Measurements from ENCODE around the gene EFEMP1.
"Not testable (repeated sequence)": the region's sequence is repeated elsewhere in the genome, so short reads cannot be mapped to it uniquely, and the experiment has no call there.

The EFEMP1 gene

GRCh38 chr2:55839182-55839819, 84.3 kb downstream of the EFEMP1 start:
- TF ChIP-seq, protein P1, sequence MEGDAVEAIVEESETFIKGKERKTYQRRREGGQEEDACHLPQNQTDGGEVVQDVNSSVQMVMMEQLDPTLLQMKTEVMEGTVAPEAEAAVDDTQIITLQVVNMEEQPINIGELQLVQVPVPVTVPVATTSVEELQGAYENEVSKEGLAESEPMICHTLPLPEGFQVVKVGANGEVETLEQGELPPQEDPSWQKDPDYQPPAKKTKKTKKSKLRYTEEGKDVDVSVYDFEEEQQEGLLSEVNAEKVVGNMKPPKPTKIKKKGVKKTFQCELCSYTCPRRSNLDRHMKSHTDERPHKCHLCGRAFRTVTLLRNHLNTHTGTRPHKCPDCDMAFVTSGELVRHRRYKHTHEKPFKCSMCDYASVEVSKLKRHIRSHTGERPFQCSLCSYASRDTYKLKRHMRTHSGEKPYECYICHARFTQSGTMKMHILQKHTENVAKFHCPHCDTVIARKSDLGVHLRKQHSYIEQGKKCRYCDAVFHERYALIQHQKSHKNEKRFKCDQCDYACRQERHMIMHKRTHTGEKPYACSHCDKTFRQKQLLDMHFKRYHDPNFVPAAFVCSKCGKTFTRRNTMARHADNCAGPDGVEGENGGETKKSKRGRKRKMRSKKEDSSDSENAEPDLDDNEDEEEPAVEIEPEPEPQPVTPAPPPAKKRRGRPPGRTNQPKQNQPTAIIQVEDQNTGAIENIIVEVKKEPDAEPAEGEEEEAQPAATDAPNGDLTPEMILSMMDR (IDR thresholded peaks at IDR 0.05; ENCODE audit: insufficient read depth, low read length, missing control alignments): no peak
- ChIA-PET CTCF (interaction anchor here (1.1 to 1.8 kb wide), 5 partner anchors 33 to 122 kb away, joined by 3 read pairs; no protein-coding TSS in a partner anchor), POLR2A (no interaction called here)
- no peak overlapping the region for H3K4me3 ChIP-seq (ENCODE audit: low read depth, low read length)
- no peak for DNase-seq (ENCODE audit: low read depth, low spot score)

DNA sequence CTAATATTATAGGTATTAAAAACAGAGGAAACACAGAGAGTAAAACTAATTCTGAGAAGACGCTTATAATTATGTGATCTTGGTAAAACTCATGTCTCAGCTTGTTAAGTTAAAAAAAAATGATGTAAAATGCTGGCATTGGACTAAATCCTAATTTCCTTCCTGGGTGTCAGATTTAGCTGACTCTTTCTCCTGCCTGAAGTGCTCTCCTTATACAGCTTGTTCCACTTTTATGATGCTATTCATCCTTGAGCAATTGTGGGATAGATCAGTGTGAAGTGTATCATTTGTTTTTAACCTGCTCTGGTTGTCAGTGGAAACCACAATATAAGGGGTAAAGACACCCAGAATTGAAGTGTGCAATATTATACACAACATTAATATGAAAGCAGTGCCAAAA, 84.9 kb downstream of the EFEMP1 start:
- POLR2A ChIA-PET: no interaction called here
- CTCF ChIA-PET: interaction anchor here (1.5 to 1.8 kb wide), 2 partner anchors 32 to 37 kb away, joined by 3 read pairs; no protein-coding TSS in a partner anchor
- H3K4me3 ChIP-seq (ENCODE audit: low read depth, low read length): no peak overlapping the region
- DNase-seq (ENCODE audit: low read depth, low spot score): no peak
- TF ChIP-seq, protein P1 (IDR thresholded peaks at IDR 0.05; ENCODE audit: insufficient read depth, low read length, missing control alignments): no peak

GRCh38 chr2:55838117-55838516, 85.5 kb downstream of the EFEMP1 start:
- POLR2A ChIA-PET; DNase-seq (ENCODE audit: low read depth, low spot score); H3K4me3 ChIP-seq (ENCODE audit: low read depth, low read length): not testable (repeated sequence)
- CTCF ChIA-PET: interaction anchor here (1.5 to 1.8 kb wide), 2 partner anchors 31 to 37 kb away, joined by 3 read pairs; no protein-coding TSS in a partner anchor

DNA sequence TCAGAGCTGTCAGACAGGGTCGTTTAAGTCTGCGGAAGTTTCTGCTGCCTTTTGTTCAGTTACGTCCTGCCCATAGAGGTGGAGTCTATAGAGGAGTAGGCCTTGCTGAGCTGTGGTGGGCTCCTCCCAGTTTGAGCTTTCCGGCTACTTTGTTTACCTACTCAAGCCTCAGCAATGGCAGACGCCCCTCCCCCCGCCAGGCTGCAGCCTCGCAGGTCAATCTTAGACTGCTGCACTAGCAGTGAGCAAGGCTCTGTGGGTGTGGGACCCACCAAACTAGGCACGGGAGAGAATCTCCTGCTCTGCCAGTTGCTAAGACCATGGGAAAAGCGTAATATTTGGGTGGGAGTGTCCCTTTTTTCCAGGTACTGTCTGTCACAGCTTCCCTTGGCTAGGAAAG, 86.5 kb downstream of the EFEMP1 start:
- DNase-seq (ENCODE audit: low read depth, low spot score): no peak
- H3K4me3 ChIP-seq (ENCODE audit: low read depth, low read length): no peak overlapping the region
- TF ChIP-seq, protein P1 (IDR thresholded peaks at IDR 0.05; ENCODE audit: insufficient read depth, low read length, missing control alignments): no peak
- ChIA-PET CTCF (interaction anchor here (0.8 kb wide), 1 partner anchor 125 kb away, joined by 3 read pairs; no protein-coding TSS in a partner anchor), POLR2A (no interaction called here)

DNA sequence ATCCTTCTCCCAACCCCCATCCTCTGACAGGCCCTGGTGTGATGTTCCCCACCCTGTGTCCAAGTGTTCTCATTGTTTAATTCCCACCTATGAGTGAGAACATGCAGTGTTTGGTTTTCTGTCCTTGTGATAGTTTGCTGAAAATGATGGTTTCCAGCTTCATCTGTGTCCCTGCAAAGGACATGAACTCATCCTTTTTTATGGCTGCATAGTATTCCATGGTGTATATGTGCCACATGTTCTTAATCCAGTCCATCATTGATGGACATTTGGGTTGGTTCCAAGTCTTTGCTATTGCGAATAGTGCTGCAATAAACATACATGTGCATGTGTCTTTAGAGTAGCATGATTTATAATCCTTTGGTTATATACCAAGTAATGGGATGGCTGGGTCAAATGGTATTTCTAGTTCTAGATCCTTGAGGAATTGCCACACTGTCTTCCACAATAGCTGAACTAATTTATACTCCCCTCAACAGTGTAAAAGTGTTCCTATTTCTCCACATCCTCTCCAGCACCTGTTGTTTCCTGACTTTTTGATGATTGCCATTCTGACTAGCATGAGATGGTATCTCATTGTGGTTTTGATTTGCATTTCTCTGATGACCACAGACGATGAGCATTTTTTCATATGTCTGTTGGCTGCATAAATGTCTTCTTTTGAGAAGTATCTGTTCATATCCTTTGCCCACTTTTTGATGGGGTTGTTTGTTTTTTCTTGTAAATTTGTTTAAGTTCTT, 91.7 kb downstream of the EFEMP1 start:
- POLR2A ChIA-PET; H3K4me3 ChIP-seq (ENCODE audit: low read depth, low read length); DNase-seq (ENCODE audit: low read depth, low spot score); CTCF ChIA-PET: not testable (repeated sequence)

GRCh38 chr2:55827855-55828254, 95.7 kb downstream of the EFEMP1 start:
- CTCF ChIA-PET: interaction anchor here (1.0 kb wide), 1 partner anchor 28 kb away, joined by 5 read pairs; no protein-coding TSS in a partner anchor
- no peak overlapping the region for H3K4me3 ChIP-seq (ENCODE audit: low read depth, low read length)
- DNase-seq (ENCODE audit: low read depth, low spot score): no peak
- TF ChIP-seq, protein P1 (IDR thresholded peaks at IDR 0.05; ENCODE audit: insufficient read depth, low read length, missing control alignments): no peak
- POLR2A ChIA-PET: no interaction called here

- DNase-seq (ENCODE audit: low read depth, low spot score); H3K4me3 ChIP-seq (ENCODE audit: low read depth, low read length); POLR2A ChIA-PET: not testable (repeated sequence)
- CTCF ChIA-PET: interaction anchor here (0.9 to 1.0 kb wide), 2 partner anchors 27 to 34 kb away, joined by 3 to 5 read pairs; no protein-coding TSS in a partner anchor
Measured at GRCh38 chr2:55827428-55827827, 96.2 kb downstream of the EFEMP1 start.

All from AG04449 (cell line).